ENCODE results near the gene COMT.

DNA sequence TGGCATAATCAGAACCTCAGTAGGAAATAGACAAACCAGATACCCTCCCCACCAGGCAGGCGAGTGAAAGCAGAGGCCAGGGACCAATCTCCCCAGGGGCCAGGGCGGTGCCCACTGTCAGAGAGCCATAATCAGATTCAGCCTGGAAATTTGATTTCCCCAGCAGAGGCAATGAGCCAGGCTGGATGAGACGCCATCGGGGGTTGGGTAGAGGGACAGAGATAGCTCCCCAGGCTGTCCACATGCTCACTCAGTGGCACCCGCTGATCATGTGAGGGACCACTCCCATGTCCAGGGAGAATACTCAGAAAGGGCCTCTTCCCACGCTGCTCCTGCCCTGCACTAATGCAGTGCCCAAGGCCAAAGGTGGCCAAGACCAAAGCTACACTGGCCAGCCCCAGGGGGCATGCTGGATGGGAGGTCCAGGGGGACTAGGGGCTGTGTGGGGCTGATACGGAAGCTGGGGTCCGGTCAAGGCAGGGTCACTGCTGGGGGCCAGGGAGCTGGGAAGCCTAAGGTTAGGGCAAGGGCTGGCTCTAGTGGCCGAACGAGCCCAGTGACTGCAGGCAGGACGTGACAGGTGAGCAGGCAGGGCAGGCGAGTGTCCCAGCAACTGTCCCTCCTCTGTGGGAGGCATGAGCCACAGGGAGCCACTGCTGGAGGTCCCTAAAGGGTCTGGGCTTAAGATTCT lies 55.3 kb downstream of the COMT start:
- TF ChIP-seq, protein P1, sequence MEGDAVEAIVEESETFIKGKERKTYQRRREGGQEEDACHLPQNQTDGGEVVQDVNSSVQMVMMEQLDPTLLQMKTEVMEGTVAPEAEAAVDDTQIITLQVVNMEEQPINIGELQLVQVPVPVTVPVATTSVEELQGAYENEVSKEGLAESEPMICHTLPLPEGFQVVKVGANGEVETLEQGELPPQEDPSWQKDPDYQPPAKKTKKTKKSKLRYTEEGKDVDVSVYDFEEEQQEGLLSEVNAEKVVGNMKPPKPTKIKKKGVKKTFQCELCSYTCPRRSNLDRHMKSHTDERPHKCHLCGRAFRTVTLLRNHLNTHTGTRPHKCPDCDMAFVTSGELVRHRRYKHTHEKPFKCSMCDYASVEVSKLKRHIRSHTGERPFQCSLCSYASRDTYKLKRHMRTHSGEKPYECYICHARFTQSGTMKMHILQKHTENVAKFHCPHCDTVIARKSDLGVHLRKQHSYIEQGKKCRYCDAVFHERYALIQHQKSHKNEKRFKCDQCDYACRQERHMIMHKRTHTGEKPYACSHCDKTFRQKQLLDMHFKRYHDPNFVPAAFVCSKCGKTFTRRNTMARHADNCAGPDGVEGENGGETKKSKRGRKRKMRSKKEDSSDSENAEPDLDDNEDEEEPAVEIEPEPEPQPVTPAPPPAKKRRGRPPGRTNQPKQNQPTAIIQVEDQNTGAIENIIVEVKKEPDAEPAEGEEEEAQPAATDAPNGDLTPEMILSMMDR (conservative IDR thresholded peaks at IDR 0.05; ENCODE audit: low read length): no peak
- no peak for TF ChIP-seq EZH2phosphoT487 (IDR thresholded peaks at IDR 0.05; ENCODE audit: borderline replicate concordance, low read depth, low read length)
